HG02973 (cell line): ENCODE measurements around the gene JAZF1.

ENCODE experiments used
- ATAC-seq: cut with Tn5 transposase; IDR thresholded peaks from one replicate; pipeline ENCODE4 v1.9.1; 2021; ENCODE audit warnings: moderate library complexity; ENCODE audit not compliant: unreplicated experiment

The JAZF1 gene

GRCh38 chr7:27992097-27992496 lies 188.5 kb downstream of the JAZF1 start:
- ATAC-seq, result no peak

- ATAC-seq, result no peak
These were observed 189.5 kb downstream of the JAZF1 start for GRCh38 chr7:27991006-27991528.

- ATAC-seq, result no peak
These were observed 204.1 kb downstream of the JAZF1 start for GRCh38 chr7:27976531-27976930.

- no peak for ATAC-seq
These were observed 207.0 kb downstream of the JAZF1 start for GRCh38 chr7:27973625-27974024.

GRCh38 chr7:27972276-27972675 lies 208.3 kb downstream of the JAZF1 start:
- ATAC-seq, result no peak

- no peak for ATAC-seq
These were observed 209.3 kb downstream of the JAZF1 start for GRCh38 chr7:27971171-27971812.

- no peak for ATAC-seq
These were observed 210.2 kb downstream of the JAZF1 start for GRCh38 chr7:27970350-27970749.

- ATAC-seq, result no peak
These were observed 211.2 kb downstream of the JAZF1 start for GRCh38 chr7:27969346-27969745.

- no peak for ATAC-seq
These were observed 213.0 kb downstream of the JAZF1 start for GRCh38 chr7:27967639-27968038.

GRCh38 chr7:27966219-27966780 lies 214.3 kb downstream of the JAZF1 start:
- ATAC-seq, result no peak

GRCh38 chr7:27965650-27966049 lies 214.9 kb downstream of the JAZF1 start:
- no peak for ATAC-seq

- no peak for ATAC-seq
These were observed 215.8 kb downstream of the JAZF1 start for GRCh38 chr7:27964820-27965219.

- ATAC-seq, result no peak
These were observed 217.5 kb downstream of the JAZF1 start for GRCh38 chr7:27963056-27963455.

- no peak for ATAC-seq
These were observed 218.3 kb downstream of the JAZF1 start for GRCh38 chr7:27962273-27962672.

GRCh38 chr7:27961255-27961654 lies 219.3 kb downstream of the JAZF1 start:
- no peak for ATAC-seq

- no peak for ATAC-seq
These were observed 220.2 kb downstream of the JAZF1 start for GRCh38 chr7:27960415-27960814.

- ATAC-seq, result no peak
These were observed 221.6 kb downstream of the JAZF1 start for GRCh38 chr7:27958933-27959548.

- no peak for ATAC-seq
These were observed 225.0 kb downstream of the JAZF1 start for GRCh38 chr7:27955596-27955995.

- no peak for ATAC-seq
These were observed 225.6 kb downstream of the JAZF1 start for GRCh38 chr7:27955011-27955410.

- no peak for ATAC-seq
These were observed 226.8 kb downstream of the JAZF1 start for GRCh38 chr7:27953777-27954176.

- ATAC-seq, result no peak
These were observed 227.2 kb downstream of the JAZF1 start for GRCh38 chr7:27953361-27953760.
